K562 (cell line): ENCODE measurements around the gene IFT25. TPM values are rescaled to one million over a fixed set of nuclear protein-coding genes. Genes with fewer than 3 reads are reported as not detected.

Experiments used
- CUX1 ChIP-seq: fragments of 200-800 bp; sonication (Bioruptor generic); IDR thresholded peaks from 2 replicates; pipeline ENCODE4 v1.6.1; 2016; ENCODE audit warnings: missing genetic modification characterization, missing compliant biosample characterization
- ELF1 ChIP-seq: fragments of 200-800 bp; sonication (Bioruptor generic); IDR thresholded peaks from 2 replicates; pipeline ENCODE4 v1.6.1; 2016; ENCODE audit warnings: missing genetic modification characterization, missing compliant biosample characterization
- FOSL1 ChIP-seq: fragments of 200-800 bp; sonication (Bioruptor generic); conservative IDR thresholded peaks from 2 replicates; pipeline ENCODE4 v1.6.1; 2016; ENCODE audit warnings: missing genetic modification characterization, missing compliant biosample characterization
- GATAD2B ChIP-seq: fragments of 450-650 bp; IDR thresholded peaks from 2 replicates; pipeline ENCODE4 v1.6.1; 2017; ENCODE audit warnings: mild to moderate bottlenecking, borderline replicate concordance
- MEIS2 ChIP-seq: fragments of 450-650 bp; IDR thresholded peaks from 2 replicates; pipeline ENCODE4 v1.6.1; 2014; ENCODE audit warnings: mild to moderate bottlenecking; ENCODE audit not compliant: partially characterized antibody
- MLLT1 ChIP-seq, 2 experiments: fragments of 450-650 bp; IDR thresholded peaks; 2 replicates each; pipeline ENCODE4 v1.6.1; 2016
- NFATC3 ChIP-seq: fragments of 450-650 bp; IDR thresholded peaks from 2 replicates; pipeline ENCODE4 v1.6.1; 2017; ENCODE audit warnings: mild to moderate bottlenecking
- NFRKB ChIP-seq: fragments of 450-650 bp; IDR thresholded peaks from 2 replicates; pipeline ENCODE4 v1.6.1; 2016; ENCODE audit warnings: low read depth
- TAF7 ChIP-seq: fragments of 450-650 bp; IDR thresholded peaks from 2 replicates; pipeline ENCODE4 v1.6.1; 2016; ENCODE audit warnings: missing genetic modification characterization, missing compliant biosample characterization
- TSC22D4 ChIP-seq: fragments of 450-650 bp; IDR thresholded peaks from 2 replicates; pipeline ENCODE4 v1.6.1; 2016; ENCODE audit warnings: missing genetic modification characterization, missing biosample characterization, control low read depth
- ZBED1 ChIP-seq: IDR thresholded peaks from 2 replicates; pipeline ENCODE4 v1.6.1; 2014
- ZBTB8A ChIP-seq: fragments of 450-650 bp; IDR thresholded peaks from 2 replicates; pipeline ENCODE4 v1.6.1; 2018; ENCODE audit warnings: mild to moderate bottlenecking, moderate library complexity; ENCODE audit not compliant: partially characterized antibody
- ZNF699 ChIP-seq: fragments of 250-450 bp; sonication (Bioruptor Pico); IDR thresholded peaks from 2 replicates; pipeline ENCODE4 v1.8.0; 2021; ENCODE audit warnings: mild to moderate bottlenecking, moderate library complexity; ENCODE audit not compliant: insufficient replicate concordance
- polyA plus RNA-seq, 8 experiments: library from polyadenylated mRNA; depleted of rRNA in 4 of 8; stranded (reverse) in 5 of 8; unstranded in 3 of 8; fragments of >200 nt; fragmentation: Nextera tagmentation in 2 of 8; fragmentation: Illumina TruSeq in 1 of 8; extraction: Ambion mirVana in 2 of 8; extraction: Trizol in 1 of 8; gene quantifications; 2 replicates each; pipeline versions ENCODE4 v1.2.1 to v1.2.3, GENCODE V29; 2011 to 2014; ENCODE audit warnings: inconsistent platforms in 1 of 8, missing spikeins in 1 of 8
- total RNA-seq, 7 experiments: library from RNA; depleted of rRNA in 6 of 7; stranded (reverse); fragments of >200 nt in 6 of 7; fragmentation: Illumina TruSeq in 2 of 7; extraction: Trizol in 2 of 7; gene quantifications; 2 replicates each; pipeline versions ENCODE4 v1.2.1 to v1.2.3, GENCODE V29; 2011 to 2021; ENCODE audit warnings: low replicate concordance in 1 of 7

The IFT25 gene
- total and polyA plus RNA-seq, 9 of the 15 experiments (the other 6 are each of a cell fraction or from before 2014, with no cell fraction given), result 93.6 to 209 (median 167) TPM

GRCh38 chr1:53982034-53982762, 36.7 kb upstream of the IFT25 start (continued):
- TF ChIP-seq MEIS2, result no peak
- no peak for TF ChIP-seq ZNF699 (CRISPR knock-in tag)
- TF ChIP-seq TAF7 (tag), result no peak
- 0 out of 4 replicates have a peak, but pooled peaks of 1 of the 2 experiments have one; percentile 29 for TF ChIP-seq MLLT1 (IDR thresholded peaks at IDR 0.05)
- TF ChIP-seq NFATC3, result no peak
- TF ChIP-seq FOSL1 (tag), result no peak
- no peak for TF ChIP-seq GATAD2B
- peak; percentile 34; the same call in 1 of the 2 replicates for TF ChIP-seq NFRKB
- no peak for TF ChIP-seq ZBED1
- TF ChIP-seq ZBTB8A, result no peak
- TF ChIP-seq TSC22D4 (tag), result no peak
- TF ChIP-seq CUX1, result no peak; the same call in 1 of the 2 replicates
- TF ChIP-seq ELF1 (tag), result peak; percentile 65; the same call in 1 of the 2 replicates
